HG02981 (cell line): ENCODE data around the gene CACNA2D2.

ENCODE experiments used
- ATAC-seq: cut with Tn5 transposase; IDR thresholded peaks from one replicate; pipeline ENCODE4 v1.9.1; 2021; ENCODE audit warnings: mild to moderate bottlenecking, moderate library complexity; ENCODE audit not compliant: unreplicated experiment

CACNA2D2 gene

DNA sequence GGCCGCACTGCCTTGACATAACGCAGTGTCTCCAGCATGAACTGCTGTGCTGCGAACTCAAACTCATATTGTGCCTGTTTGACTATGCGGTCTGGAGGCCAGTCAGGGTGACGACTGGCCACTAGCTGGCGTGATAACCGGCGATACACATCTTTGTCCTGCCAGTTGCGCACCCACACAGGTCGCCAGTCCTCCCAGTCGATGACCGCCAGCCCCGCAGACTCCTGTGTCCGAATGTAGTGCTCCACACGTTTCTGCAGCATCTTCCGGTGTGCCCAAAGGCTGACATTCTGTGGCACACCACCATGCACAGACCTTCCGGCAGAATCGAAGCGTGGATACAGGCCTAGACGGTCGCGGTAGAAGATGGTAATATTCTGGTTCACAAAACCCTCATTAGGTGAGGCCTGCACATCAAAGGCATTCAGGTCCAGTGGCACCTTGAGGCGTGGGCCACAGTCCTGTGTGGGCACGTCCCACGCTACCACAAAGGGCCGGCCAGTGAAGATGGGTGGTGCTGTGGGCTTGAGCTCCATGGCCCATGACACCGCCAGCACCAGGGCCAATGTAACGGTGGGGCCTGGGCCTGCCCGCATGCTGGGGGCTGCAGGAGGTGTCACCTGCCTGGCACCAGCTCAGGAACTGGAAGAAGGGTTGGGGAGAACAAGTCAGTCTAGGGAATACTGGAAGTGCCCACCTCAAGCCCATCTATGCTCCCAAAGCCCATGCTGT lies 183.4 kb downstream of the CACNA2D2 start:
- ATAC-seq = no peak

DNA sequence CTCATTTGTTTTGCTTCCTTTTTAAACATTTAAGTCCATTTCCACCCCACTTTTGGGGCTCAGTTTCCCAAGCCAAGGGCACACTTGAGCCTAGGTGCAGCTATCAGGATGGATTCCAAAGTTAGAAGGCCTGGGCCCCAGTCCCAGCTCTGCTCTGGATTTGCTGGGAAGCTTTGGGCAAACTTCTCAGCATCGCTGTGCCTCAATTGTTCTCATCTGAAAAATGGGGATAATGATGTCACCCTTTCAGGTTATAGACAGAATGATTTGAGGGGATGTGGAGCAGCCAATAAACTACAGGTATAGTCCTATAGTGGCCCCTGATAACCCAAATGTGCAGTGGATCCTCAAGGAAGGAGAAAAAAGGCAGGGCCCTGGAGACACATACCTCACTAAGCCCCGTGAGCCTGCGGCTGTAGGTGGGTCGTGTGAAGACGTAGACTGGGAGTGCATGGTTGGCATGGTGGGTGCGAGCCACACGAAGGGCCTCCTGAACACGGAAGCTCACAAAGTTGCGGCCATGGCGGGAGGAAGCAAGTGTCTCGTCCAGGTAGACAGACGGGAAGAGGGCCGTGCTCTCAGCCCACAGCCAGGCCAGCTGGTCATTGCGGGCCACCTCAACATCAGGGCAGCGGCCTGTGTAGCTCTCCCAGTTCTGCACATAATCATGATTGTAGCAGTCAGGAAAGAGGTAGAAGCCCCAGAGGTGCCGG lies 184.1 kb downstream of the CACNA2D2 start:
- ATAC-seq = no peak

DNA sequence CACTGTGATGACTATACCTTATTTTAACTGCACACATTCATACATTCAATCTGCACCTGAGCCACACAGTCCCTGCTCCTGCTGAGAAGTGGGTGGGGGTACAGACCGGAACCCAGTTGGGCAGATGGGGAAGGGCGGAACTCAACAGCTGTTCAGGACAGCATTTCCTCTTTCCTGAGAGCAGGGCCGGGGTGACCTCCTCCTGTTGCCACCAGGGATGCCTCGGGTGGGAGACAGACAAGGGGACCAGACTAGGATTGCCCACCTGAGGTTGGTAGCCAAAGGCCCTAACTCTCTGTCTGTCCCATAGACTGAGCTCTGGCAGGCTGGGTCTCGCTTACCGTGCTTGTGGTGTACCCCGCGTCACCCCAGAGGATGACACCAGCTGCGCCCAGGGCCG lies 184.8 kb downstream of the CACNA2D2 start:
- ATAC-seq = no peak

DNA sequence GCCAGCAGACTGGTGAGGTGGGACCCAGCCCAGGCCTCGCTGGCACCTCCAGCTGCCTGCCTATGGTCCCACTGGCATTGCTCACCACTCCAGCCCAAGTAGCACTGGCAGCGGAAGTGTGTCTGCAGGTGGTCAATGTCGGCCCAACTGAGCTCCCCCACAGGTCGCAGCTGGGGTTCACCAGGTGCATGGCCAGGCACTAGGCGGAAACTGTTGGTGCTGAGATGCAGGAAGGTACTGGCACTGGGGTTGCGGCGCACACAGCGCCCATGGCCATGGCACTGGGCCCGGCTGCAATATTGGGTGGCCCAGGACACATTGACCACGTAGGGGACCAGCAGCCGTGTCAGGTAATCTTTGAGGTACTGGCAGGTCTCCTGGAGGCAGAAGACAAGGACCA lies 185.3 kb downstream of the CACNA2D2 start:
- ATAC-seq = no peak

DNA sequence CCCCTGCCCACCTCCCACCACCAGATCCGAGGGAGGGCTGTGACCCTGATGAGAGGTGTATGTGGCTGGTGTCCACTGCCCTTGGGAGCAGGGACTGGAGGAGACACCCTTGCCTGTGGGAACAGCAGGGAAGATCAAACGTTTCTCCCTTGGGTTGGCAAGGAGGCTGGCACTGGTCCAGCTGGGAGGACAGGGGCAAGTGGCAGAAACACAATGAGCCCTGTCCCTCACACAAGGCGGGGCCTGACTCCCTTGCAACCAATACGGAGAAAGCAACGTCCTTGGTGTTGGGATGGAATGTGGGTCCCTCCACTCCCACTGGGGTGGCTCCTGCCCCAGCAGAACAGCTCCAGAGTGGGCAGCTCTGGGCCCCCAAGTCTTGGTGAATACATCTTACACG lies 186.1 kb downstream of the CACNA2D2 start:
- ATAC-seq = no peak

DNA sequence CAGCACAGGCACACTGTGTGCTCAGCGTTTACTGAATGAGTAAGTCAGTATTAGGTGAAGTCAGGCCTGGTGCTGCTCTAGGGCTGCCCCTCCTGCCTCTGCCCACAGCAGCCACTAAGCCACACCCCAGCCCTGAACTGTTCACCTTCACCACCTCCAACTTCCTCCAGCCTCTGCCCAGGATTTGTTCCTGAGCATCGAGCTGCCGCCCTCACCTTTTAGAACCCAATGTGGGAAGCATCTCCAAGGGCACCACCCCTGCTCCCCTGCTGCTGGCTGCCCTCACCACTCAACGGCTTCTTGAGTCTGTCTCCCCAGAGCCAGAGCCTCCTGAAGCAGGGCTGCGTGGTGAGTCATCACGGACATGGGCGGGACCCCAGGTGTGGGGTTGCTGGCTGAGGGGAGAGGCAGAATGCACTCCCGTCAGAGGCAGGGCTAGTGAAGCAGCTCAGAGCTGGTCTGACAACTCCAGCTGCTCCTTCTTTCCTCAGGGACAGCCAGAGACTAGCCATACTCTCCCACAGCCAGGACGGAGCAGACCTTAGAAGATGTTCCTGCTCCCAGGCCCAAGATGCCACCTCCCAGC lies 186.7 kb downstream of the CACNA2D2 start:
- no peak for ATAC-seq

DNA sequence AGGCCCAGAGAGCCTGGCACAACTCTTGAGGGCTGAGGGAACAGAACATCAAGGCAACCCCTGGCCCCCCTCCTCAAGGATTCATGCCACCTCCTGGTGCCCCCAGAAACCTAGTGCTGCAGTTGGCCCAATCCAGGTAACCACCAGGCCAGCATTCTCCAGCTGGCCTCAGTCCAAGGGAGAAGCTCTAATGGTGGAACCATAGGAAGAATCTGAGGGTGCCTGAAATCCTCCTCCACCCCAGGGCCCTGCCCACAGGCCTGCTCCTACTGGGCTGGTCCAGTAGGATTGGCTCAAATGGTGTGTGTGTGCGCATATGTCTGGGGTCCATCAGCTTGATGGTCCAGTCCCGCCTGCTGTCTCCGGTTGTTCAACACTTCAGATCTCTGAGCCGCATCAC lies 188.6 kb downstream of the CACNA2D2 start:
- ATAC-seq = no peak

DNA sequence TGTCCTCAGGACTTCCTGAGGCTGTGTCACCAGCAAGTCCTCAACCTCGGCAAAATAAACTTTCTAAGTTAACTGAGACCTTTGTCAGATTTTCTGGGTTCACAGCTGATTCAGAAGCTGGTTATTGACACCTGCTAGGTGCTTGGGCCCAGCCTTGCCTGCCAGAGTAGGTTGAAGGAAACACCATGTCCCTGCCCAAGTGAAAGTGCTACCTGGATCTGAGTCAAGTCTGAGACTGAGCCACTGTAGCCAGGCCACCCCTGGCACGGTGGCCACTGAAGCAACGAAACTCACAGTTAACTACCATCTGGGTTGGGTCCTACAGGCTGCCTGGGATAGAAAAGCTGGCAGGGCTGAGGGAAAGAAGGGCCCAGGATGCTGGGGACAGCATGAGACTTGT lies 189.1 kb downstream of the CACNA2D2 start:
- ATAC-seq = no peak
